GM13976 (cell line): ENCODE data around the gene EVX2.
A peak's percentile ranks its signal among the peaks of the same experiment; 100 is the strongest.

Experiments
- DNase-seq: peaks from one replicate; pipeline ENCODE4 v3.0.0; 2012; ENCODE audit warnings: low spot score
- CTCF ChIP-seq: IDR thresholded peaks from 2 replicates; pipeline ENCODE4 v1.5.1; 2012; ENCODE audit warnings: borderline replicate concordance, mild to moderate bottlenecking; ENCODE audit not compliant: insufficient read depth; ENCODE audit errors: extremely low read depth, missing control alignments, control extremely low read depth
- in situ Hi-C: fragments of 300-500 bp; cut with MboI; formaldehyde crosslinking; loops from one replicate; pipeline ENCODE4 v1.12.0; 2022; ENCODE audit warnings: low sequenced_read_pairs, mixed read lengths, inconsistent platforms; ENCODE audit not compliant: unreplicated experiment

Gene EVX2

GRCh38 chr2:176087330-176088047 lies 3.7 kb upstream of the EVX2 start:
- no peak for DNase-seq
- no peak for TF ChIP-seq CTCF
- in situ Hi-C loops, result loop anchor here (25.0 kb wide), 1 partner anchor 725 kb away; no protein-coding TSS in a partner anchor

DNA sequence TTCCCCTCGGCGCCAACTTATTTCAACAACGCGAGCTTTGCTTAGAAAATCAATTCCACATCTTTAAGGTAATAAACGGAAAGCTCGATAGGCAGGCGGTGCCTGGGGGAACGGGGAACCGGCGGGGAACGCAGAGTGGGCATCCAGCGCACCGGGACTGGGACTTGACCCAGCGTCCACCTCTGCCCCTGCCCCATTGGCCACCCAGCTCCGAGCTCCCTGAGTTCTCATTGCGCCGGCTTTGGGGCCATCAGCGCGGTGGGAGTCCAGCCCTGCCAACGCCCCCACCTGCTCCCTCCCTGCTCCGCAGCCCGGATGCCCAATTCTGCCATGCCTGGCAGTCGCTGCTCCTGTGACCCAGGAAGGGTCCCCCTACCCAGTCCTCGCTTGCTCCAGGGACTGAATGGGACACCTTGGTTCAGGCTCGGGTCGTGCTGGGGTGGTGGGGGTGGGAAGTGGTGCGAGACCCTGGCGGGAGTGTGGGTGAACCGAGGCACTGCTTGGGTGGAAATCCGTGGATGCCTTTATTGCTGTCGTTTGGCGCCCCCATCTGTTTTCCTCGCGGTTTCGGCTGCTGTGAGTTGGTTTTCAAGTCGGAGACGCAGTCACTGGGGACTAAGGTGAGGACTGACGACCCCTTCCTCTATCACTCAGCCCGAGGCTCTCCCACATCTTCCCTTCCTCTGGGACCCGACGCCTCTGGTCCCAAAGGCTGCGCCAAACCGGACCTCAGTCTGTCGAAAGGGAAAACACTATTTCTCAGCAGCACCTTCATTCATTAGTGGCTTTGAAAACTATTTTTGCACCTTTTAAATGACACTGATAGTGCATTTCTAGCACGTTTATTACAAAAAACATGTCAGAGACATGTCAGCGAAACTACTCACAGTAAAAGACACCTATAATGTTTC lies 2.4 kb upstream of the EVX2 start:
- no peak for DNase-seq
- in situ Hi-C loops, result loop anchor here (25.0 kb wide), 1 partner anchor 724 kb away; no protein-coding TSS in a partner anchor
- peak; percentile 37 for TF ChIP-seq CTCF

- TF ChIP-seq CTCF, result no peak
- DNase-seq, result peak; percentile 18
- in situ Hi-C loops, result loop anchor here (25.0 kb wide), 1 partner anchor 723 kb away; no protein-coding TSS in a partner anchor
Measured at GRCh38 chr2:176085120-176085788, 1.5 kb upstream of the EVX2 start.

DNA sequence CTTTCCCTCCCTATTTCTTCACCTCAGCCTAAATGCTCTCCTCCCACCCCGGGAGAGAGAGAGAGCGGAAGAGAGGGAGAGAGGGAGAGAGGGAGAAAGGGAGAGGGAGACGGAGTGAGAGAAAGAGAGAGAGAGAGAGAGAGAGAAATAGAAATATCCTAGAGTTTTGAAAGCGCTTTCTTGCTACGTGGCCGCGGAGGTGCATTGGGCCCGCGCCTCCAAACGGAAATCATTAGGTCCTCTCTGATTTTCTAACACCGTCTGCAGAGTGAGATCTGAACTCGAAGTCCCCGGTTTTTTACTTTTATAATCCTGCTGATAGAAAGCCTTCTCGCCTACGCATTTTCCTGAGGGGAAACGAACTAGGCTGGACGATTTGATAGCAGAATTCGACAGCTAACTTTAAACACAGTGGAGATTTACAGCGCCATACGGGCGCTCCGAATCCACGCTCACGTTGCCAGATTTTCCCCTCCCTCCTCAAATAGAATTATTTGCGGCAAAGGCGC lies 903 bp upstream of the EVX2 start:
- TF ChIP-seq CTCF, result no peak
- in situ Hi-C loops, result loop anchor here (25.0 kb wide), 1 partner anchor 722 kb away; no protein-coding TSS in a partner anchor
- DNase-seq, result peak; percentile 11

- no peak for TF ChIP-seq CTCF
- DNase-seq, result peak; percentile 28
- in situ Hi-C loops, result loop anchor here (25.0 kb wide), 1 partner anchor 721 kb away; no protein-coding TSS in a partner anchor
Measured at GRCh38 chr2:176082824-176083751, 674 bp downstream of the EVX2 start.
